ENCODE results near the gene REEP1. TPM values are rescaled to one million over a fixed set of nuclear protein-coding genes. Genes with fewer than 3 reads are reported as not detected.

Gene REEP1
- total and polyA plus RNA-seq, 2 of the 8 experiments (the other 6 are each of a cell fraction or from before 2014, with no cell fraction given), result 0.74 to 1.5 TPM

- H2BK120ac ChIP-seq (replicated peaks; ENCODE audit: low read depth, low read length), result no peak overlapping the region
- no peaks in the 10 kb centered on the region for H3K27me3 ChIP-seq (replicated peaks in 1 of 4; ENCODE audit: control insufficient read depth in 3 of 4, extremely low read depth in 1 of 4, insufficient read depth in 3 of 4, low read length in 3 of 4)
- no peak overlapping the region for H3K23ac ChIP-seq (ENCODE audit: insufficient read length)
- CTCF ChIA-PET (ENCODE audit: partially characterized antibody), result interaction anchor here (0.6 to 0.9 kb wide), 3 partner anchors 9 to 116 kb away, joined by 3 read pairs; no protein-coding TSS in a partner anchor
- peak overlapping the region; percentile 75; the same call in 1 of the 2 replicates for H4K8ac ChIP-seq (ENCODE audit: extremely low read depth, insufficient read depth, low read length)
- peak overlapping the region in 3 of 4 experiments; percentile 88 to 90 (median 90); a peak in 6 of 7 replicates for H3K9ac ChIP-seq (replicated peaks in 1 of 4; ENCODE audit: extremely low read depth in 1 of 4, low read depth in 3 of 4, low read length in 3 of 4)
- no peaks in the 10 kb centered on the region for H3K36me3 ChIP-seq (ENCODE audit: control insufficient read depth in 2 of 4, insufficient read depth in 4 of 4, low read length in 3 of 4)
- H3K4me3 ChIP-seq (ENCODE audit: extremely low read depth in 1 of 4, insufficient read depth in 2 of 4, low read depth in 3 of 4, low read length in 4 of 4), result peak overlapping the region; percentile 64 to 96 (median 87)
- H4K91ac ChIP-seq (replicated peaks; ENCODE audit: insufficient read length, low read length), result no peak overlapping the region
- no peaks in the 10 kb centered on the region for H3K9me3 ChIP-seq (ENCODE audit: insufficient read depth in 2 of 2, low read depth in 1 of 2, low read length in 1 of 2)
- H3K79me1 ChIP-seq (ENCODE audit: low read depth, low read length), result peaks cover 8% of the 10 kb centered on the region; the same call in 1 of the 2 replicates
- H2BK12ac ChIP-seq (ENCODE audit: low read depth, low read length), result no peak overlapping the region; the same call in 1 of the 2 replicates
- peak overlapping the region; percentile 60 for H2BK5ac ChIP-seq (ENCODE audit: low read depth, low read length)
- peaks cover 0 to 4% (median under 1%) of the 10 kb centered on the region in 4 experiments; a peak in 1 of 7 replicates for H3K4me1 ChIP-seq (replicated peaks in 1 of 4; ENCODE audit: control insufficient read depth in 3 of 4, insufficient read depth in 4 of 4, low read length in 3 of 4)
- no peak for DNase-seq (ENCODE audit: low read depth in 1 of 2, low spot score in 2 of 2)
- no peak overlapping the region for H3K4ac ChIP-seq (replicated peaks; ENCODE audit: insufficient read length, low read depth, low read length)
- H3K27ac ChIP-seq (ENCODE audit: low read depth, low read length), result peak overlapping the region; percentile 44; the same call in 1 of the 2 replicates
- peak overlapping the region; percentile 8; the same call in 1 of the 2 replicates for H2BK15ac ChIP-seq (ENCODE audit: low read length)
- H4K20me1 ChIP-seq (replicated peaks in 1 of 2; ENCODE audit: control insufficient read depth in 1 of 2, insufficient read depth in 2 of 2, low read length in 2 of 2), result no peaks in the 10 kb centered on the region
- H3K4me2 ChIP-seq (ENCODE audit: insufficient read depth in 1 of 2, low read depth in 2 of 2, low read length in 2 of 2), result peak overlapping the region; percentile 82 to 99
- H3K56ac ChIP-seq (replicated peaks; ENCODE audit: insufficient read length, low read depth, low read length), result no peak overlapping the region
- H4K5ac ChIP-seq (ENCODE audit: insufficient read length, low read depth, low read length), result peak overlapping the region; percentile 27
- 40% methylated on average over 22 of the region's 23 CpGs; no CpG with 5 or more reads in 1 of the 2 experiments for WGBS, 2 experiments (ENCODE audit: extremely low coverage in 1 of 2, insufficient coverage in 1 of 2, insufficient read length in 1 of 2, insufficient replicate concordance in 2 of 2, low coverage in 1 of 2, low lambda C conversion rate in 2 of 2, missing lambda C conversion rate in 1 of 2)
- POLR2A ChIA-PET (ENCODE audit: partially characterized antibody), result interaction anchor here (0.6 to 3.3 kb wide), 12 partner anchors 9 to 245 kb away, joined by 3 to 22 read pairs (median 3); partner anchors contain the start of genes POLR1A and PTCD3
- no peak overlapping the region for H2BK20ac ChIP-seq (ENCODE audit: low read length)
- H3K18ac ChIP-seq (ENCODE audit: extremely low read depth, low read length), result peak overlapping the region; percentile 84; the same call in 1 of the 2 replicates
- no peak for TF ChIP-seq TAF7 (optimal IDR thresholded peaks at IDR 0.05; ENCODE audit: borderline replicate concordance, low read depth, low read length)
- TF ChIP-seq SIN3A (conservative IDR thresholded peaks at IDR 0.05 in 1 of 2, IDR thresholded peaks at IDR 0.05 in 1 of 2; ENCODE audit: low read depth in 1 of 2, low read length in 2 of 2), result no peak; a peak in 1 of 4 replicates
- peak; percentile 15; the same call in 1 of the 2 replicates for TF ChIP-seq KDM1A (IDR thresholded peaks at IDR 0.05; ENCODE audit: borderline replicate concordance, low read length)
- no peak for TF ChIP-seq CEBPB (IDR thresholded peaks at IDR 0.05; ENCODE audit: low read depth, low read length)
- no peak for TF ChIP-seq SIRT6 (IDR thresholded peaks at IDR 0.05; ENCODE audit: low read length)
- peak; percentile 98 for TF ChIP-seq SAP30 (IDR thresholded peaks at IDR 0.05; ENCODE audit: insufficient read depth, insufficient replicate concordance, low read length)
- no peak for TF ChIP-seq MAFK (IDR thresholded peaks at IDR 0.05; ENCODE audit: low read depth, low read length)
- TF ChIP-seq PHF8 (conservative IDR thresholded peaks at IDR 0.05; ENCODE audit: low read depth, low read length), result no peak
- TF ChIP-seq CBX5 (IDR thresholded peaks at IDR 0.05; ENCODE audit: low read depth, low read length), result no peak
- peaks cover 4% of the 10 kb centered on the region for H3K23me2 ChIP-seq (ENCODE audit: low read depth, low read length)
- no peak for FAIRE-seq
- H2AFZ ChIP-seq (ENCODE audit: low read length), result 0 out of 2 replicates have a peak overlapping the region, but pooled peaks have one; percentile 3
- peaks cover 23 to 49% of the 10 kb centered on the region in 2 experiments for H3K79me2 ChIP-seq (ENCODE audit: control insufficient read depth in 1 of 2, insufficient read depth in 2 of 2, low read length in 2 of 2)
- no peak overlapping the region for H2AK5ac ChIP-seq (ENCODE audit: low read depth, low read length)
- H3K14ac ChIP-seq (ENCODE audit: insufficient read length), result no peak overlapping the region
These were observed 141.5 kb downstream of the REEP1 start for GRCh38 chr2:86195808-86196387.

Measured in H1 (cell line).